D721Med (cell line): ENCODE results near the gene SH3RF3.

ENCODE experiments used
- DNase-seq: peaks from one replicate; pipeline ENCODE4 v3.0.0; 2011; ENCODE audit warnings: low spot score; ENCODE audit not compliant: insufficient read length
- FAIRE-seq: peaks from 2 replicates; lab custom pipeline; 2011; peaks lifted over from hg19 to GRCh38; lab: Jason Lieb, UNC
- TF ChIP-seq, protein P1 (sequence below): IDR thresholded peaks from 2 replicates; pipeline ENCODE4 v1.5.1; 2012; ENCODE audit warnings: mild to moderate bottlenecking, control low read depth; ENCODE audit not compliant: insufficient read depth; ENCODE audit errors: missing control alignments

Gene SH3RF3

GRCh38 chr2:109266998-109267854 lies 138.2 kb downstream of the SH3RF3 start:
- FAIRE-seq (no peak), DNase-seq (no peak)
- TF ChIP-seq, protein P1, sequence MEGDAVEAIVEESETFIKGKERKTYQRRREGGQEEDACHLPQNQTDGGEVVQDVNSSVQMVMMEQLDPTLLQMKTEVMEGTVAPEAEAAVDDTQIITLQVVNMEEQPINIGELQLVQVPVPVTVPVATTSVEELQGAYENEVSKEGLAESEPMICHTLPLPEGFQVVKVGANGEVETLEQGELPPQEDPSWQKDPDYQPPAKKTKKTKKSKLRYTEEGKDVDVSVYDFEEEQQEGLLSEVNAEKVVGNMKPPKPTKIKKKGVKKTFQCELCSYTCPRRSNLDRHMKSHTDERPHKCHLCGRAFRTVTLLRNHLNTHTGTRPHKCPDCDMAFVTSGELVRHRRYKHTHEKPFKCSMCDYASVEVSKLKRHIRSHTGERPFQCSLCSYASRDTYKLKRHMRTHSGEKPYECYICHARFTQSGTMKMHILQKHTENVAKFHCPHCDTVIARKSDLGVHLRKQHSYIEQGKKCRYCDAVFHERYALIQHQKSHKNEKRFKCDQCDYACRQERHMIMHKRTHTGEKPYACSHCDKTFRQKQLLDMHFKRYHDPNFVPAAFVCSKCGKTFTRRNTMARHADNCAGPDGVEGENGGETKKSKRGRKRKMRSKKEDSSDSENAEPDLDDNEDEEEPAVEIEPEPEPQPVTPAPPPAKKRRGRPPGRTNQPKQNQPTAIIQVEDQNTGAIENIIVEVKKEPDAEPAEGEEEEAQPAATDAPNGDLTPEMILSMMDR: no peak

DNA sequence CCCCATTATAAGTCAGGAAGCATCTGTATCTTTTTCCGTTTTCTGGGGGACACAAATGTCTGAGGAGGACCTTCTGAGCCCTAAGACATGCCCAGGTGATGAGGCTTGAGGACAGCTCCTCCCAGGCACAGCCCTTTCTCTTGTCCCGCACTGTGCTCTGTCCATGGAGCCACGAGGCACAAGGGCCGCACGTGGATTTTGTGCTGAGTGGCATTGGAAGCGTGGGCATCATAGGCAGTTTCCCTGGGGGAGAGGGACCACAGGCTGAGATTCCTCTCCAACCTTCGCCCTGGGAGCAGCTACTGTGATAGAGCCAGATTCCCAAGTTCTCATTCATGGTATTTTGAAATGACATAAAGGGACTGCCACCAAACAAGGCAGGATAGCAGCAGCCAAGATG lies 139.9 kb downstream of the SH3RF3 start:
- DNase-seq (no peak), FAIRE-seq (no peak)
- TF ChIP-seq, protein P1: no peak

DNA sequence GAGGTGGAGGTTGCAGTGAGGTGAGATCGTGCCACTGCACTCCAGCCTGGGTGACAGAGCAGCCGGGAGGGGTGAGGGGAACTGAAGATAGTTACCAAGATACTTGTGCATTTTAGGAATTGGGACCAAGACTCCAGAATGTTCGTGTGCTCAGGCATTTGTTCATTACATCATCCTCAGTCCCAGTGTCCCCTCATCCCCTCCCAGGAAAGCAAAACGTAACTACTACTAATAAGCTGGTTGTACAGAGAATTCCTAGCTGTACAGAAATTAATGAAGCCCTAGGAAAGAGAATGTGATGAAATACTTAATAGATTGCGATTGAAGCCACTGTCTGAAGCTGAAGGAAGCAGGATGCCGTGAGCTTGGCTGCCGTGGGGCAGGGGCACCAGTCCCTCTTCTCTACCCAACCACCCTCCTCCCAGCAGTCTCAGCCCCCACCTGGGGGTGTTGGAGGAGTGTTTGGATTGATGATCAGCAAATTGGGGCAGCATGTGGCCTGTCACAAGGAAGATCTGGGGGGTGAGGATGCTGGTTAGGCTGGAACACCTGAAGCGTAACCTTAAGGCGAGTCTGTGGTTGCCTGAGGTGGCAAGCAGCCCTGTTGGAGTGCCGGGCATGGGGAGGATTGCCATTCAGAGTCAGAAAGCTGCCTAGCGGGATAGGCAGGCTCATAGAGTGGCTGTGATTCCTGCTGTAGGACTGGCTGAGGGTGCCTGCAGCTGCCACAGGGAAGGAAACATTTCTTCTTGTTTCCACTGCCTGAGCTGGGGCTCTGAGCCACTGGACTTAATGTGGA lies 140.9 kb downstream of the SH3RF3 start:
- TF ChIP-seq, protein P1: no peak
- FAIRE-seq: no peak
- no peak for DNase-seq

DNA sequence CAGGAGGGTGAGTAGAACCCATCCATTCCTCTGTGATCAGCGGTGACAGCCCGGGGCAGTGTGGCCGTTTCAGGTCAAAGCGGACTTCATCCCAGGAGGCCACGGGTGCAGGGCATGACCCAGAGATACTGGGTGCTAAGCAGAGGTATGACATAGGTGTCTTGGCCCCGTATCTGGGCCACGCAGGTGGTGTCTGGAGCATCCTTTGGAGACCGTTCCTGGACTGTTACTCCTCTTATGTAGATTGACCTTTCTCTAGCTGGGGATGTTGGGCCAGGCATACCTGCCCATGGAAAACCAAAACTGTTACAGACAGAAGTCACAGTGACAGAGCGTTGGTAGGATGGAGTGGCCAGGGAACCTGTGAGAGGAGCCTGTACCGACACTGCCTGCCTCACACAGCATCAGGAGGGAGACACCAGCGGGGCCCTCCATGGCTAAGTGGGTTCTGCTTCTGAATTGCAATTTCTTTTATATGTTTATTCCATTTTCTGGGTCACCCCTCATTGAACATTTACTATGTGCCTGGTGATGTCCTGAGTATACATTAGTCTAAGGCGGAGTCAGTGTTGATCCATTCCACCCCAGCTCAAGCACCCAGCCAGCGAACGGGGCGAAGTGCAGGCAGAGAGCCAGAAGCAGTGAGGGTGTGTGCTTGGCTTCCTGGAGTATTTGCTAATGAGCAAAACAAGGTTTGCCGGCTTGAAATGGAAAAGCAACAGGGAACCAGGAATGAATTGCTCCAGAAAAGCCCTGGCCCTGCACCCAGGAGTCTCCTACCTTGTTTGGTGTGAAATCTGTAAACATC lies 141.7 kb downstream of the SH3RF3 start:
- no peak for FAIRE-seq
- TF ChIP-seq, protein P1: no peak
- no peak for DNase-seq

- FAIRE-seq (no peak), DNase-seq (no peak)
- TF ChIP-seq, protein P1: no peak
These were observed 142.9 kb downstream of the SH3RF3 start for GRCh38 chr2:109271920-109272319.

GRCh38 chr2:109272461-109272860 lies 143.5 kb downstream of the SH3RF3 start:
- no peak for FAIRE-seq
- DNase-seq: no peak
- TF ChIP-seq, protein P1: no peak
